Adrenal gland (tissue), 5 donors: ENCODE results near the gene ABCD4.

Experiments
- CTCF ChIP-seq, 6 experiments: fragments of 450-650 bp in 4 of 6; fragments of 200-600 bp in 2 of 6; sonication (generic) in 1 of 6; IDR thresholded peaks; 1 replicate in 5 of 6; 2 replicates in 1 of 6; pipeline versions ENCODE4 v1.5.1 to v1.8.0; 2016 to 2021; ENCODE audit warnings: antibody characterized with exemption in 6 of 6, mild to moderate bottlenecking in 2 of 6, moderate library complexity in 1 of 6
- POLR2A ChIP-seq, 2 donors: fragments of 450-650 bp; IDR thresholded peaks; one replicate each; pipeline ENCODE4 v1.6.1; 2017; ENCODE audit warnings: antibody characterized with exemption in 2 of 2, mild to moderate bottlenecking in 2 of 2, moderate library complexity in 1 of 2
- donor health status: DM: no; HTN: no; CAD: no.

- TF ChIP-seq CTCF (IDR thresholded peaks at IDR 0.05) (no peak), POLR2A (IDR thresholded peaks at IDR 0.05) (no peak)
Measured at GRCh38 chr14:74348735-74349463, 46.2 kb upstream of the ABCD4 start.
